GM12864 (cell line): ENCODE data around the gene PCARE.

Experiments
- DNase-seq: peaks from one replicate; pipeline ENCODE4 v3.0.0-alpha.2; 2011; ENCODE audit warnings: low read depth
- H3K4me3 ChIP-seq: 2 replicates; pipeline ENCODE4 v1.5.1; 2011; ENCODE audit warnings: mild to moderate bottlenecking, low read depth, low read length, control low read depth
- CTCF ChIP-seq: IDR thresholded peaks from 2 replicates; pipeline ENCODE4 v1.5.1; 2011; ENCODE audit warnings: low read depth, mild to moderate bottlenecking, moderate library complexity, low read length, control low read depth, inconsistent platforms; ENCODE audit errors: missing control alignments

PCARE gene

GRCh38 chr2:29073933-29074332, 390 bp downstream of the PCARE start:
- DNase-seq: no peak
- no peak for TF ChIP-seq CTCF
- H3K4me3 ChIP-seq: no peak overlapping the region

- TF ChIP-seq CTCF: no peak
- DNase-seq: no peak
- no peak overlapping the region for H3K4me3 ChIP-seq
These were observed 1.2 kb downstream of the PCARE start for GRCh38 chr2:29072971-29073725.

GRCh38 chr2:29072251-29072650, 2.1 kb downstream of the PCARE start:
- TF ChIP-seq CTCF: no peak
- no peak overlapping the region for H3K4me3 ChIP-seq
- no peak for DNase-seq

- no peak for DNase-seq
- no peak overlapping the region for H3K4me3 ChIP-seq
- no peak for TF ChIP-seq CTCF
These were observed 3.0 kb downstream of the PCARE start for GRCh38 chr2:29071032-29071975.

- no peak for TF ChIP-seq CTCF
- H3K4me3 ChIP-seq: no peak overlapping the region
- no peak for DNase-seq
These were observed 3.8 kb downstream of the PCARE start for GRCh38 chr2:29070526-29070925.

GRCh38 chr2:29068513-29068912, 5.8 kb downstream of the PCARE start:
- TF ChIP-seq CTCF: no peak
- no peak overlapping the region for H3K4me3 ChIP-seq
- no peak for DNase-seq
